ENCODE data around the gene TMEM40. TPM values are rescaled to one million over a fixed set of nuclear protein-coding genes. Genes with fewer than 3 reads are reported as not detected.

Gene TMEM40
- total and polyA plus RNA-seq, 9 of the 15 experiments (the other 6 are each of a cell fraction or from before 2014, with no cell fraction given) = 0.11 to 0.31 (median 0.14) TPM; not detected in 6

DNA sequence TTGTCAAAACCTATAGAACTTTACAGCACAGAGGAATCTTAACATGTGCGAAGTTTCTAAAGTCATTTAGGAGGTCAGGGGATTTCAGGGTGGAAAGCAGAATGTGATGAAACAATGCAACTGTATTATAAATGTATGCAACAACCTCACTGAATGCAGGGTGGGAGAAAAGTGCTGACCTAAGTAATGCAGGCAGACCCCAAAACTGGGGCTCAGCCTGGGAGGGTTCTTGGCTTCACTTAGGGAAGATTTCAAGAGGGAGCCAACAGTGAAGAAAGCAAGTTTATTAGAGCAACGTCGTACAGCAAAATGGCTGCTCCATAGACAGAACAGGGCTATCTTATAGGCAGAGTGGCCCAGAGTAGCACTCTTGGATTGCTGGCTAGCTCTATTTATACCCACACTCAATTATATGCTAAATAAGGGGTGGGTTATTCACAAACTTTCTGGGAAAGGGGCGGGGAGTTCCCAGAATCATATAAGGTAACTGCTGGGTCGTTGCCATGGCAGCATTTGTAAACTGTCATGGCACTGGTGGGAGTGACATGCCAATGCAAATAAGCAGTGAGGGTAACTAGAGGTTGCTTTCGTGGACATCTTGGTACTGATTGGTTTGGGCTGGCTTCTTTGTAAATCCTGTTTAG, 23.2 kb upstream of the TMEM40 start (continued):
- TF ChIP-seq ZNF644 (tag; IDR thresholded peaks at IDR 0.05; ENCODE audit: low read depth) = no peak
- TF ChIP-seq ZNF174 (CRISPR knock-in tag; IDR thresholded peaks at IDR 0.05) = no peak
- TF ChIP-seq, protein P1, sequence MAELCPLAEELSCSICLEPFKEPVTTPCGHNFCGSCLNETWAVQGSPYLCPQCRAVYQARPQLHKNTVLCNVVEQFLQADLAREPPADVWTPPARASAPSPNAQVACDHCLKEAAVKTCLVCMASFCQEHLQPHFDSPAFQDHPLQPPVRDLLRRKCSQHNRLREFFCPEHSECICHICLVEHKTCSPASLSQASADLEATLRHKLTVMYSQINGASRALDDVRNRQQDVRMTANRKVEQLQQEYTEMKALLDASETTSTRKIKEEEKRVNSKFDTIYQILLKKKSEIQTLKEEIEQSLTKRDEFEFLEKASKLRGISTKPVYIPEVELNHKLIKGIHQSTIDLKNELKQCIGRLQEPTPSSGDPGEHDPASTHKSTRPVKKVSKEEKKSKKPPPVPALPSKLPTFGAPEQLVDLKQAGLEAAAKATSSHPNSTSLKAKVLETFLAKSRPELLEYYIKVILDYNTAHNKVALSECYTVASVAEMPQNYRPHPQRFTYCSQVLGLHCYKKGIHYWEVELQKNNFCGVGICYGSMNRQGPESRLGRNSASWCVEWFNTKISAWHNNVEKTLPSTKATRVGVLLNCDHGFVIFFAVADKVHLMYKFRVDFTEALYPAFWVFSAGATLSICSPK (IDR thresholded peaks at IDR 0.05; ENCODE audit: borderline replicate concordance) = no peak
- TF ChIP-seq, protein P2, sequence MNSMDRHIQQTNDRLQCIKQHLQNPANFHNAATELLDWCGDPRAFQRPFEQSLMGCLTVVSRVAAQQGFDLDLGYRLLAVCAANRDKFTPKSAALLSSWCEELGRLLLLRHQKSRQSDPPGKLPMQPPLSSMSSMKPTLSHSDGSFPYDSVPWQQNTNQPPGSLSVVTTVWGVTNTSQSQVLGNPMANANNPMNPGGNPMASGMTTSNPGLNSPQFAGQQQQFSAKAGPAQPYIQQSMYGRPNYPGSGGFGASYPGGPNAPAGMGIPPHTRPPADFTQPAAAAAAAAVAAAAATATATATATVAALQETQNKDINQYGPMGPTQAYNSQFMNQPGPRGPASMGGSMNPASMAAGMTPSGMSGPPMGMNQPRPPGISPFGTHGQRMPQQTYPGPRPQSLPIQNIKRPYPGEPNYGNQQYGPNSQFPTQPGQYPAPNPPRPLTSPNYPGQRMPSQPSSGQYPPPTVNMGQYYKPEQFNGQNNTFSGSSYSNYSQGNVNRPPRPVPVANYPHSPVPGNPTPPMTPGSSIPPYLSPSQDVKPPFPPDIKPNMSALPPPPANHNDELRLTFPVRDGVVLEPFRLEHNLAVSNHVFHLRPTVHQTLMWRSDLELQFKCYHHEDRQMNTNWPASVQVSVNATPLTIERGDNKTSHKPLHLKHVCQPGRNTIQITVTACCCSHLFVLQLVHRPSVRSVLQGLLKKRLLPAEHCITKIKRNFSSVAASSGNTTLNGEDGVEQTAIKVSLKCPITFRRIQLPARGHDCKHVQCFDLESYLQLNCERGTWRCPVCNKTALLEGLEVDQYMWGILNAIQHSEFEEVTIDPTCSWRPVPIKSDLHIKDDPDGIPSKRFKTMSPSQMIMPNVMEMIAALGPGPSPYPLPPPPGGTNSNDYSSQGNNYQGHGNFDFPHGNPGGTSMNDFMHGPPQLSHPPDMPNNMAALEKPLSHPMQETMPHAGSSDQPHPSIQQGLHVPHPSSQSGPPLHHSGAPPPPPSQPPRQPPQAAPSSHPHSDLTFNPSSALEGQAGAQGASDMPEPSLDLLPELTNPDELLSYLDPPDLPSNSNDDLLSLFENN (IDR thresholded peaks at IDR 0.05; ENCODE audit: low read depth in 2 of 2, low read length in 2 of 2) = no peak
- TF ChIP-seq TARDBP (IDR thresholded peaks at IDR 0.05) = no peak
- TF ChIP-seq ZFP30 (CRISPR knock-in tag; IDR thresholded peaks at IDR 0.05; ENCODE audit: borderline replicate concordance) = no peak
- TF ChIP-seq CCNT2 (IDR thresholded peaks at IDR 0.05; ENCODE audit: borderline replicate concordance, extremely low read depth, insufficient read length, low read depth, low read length) = no peak
- TF ChIP-seq ATF2 (CRISPR knock-in tag; IDR thresholded peaks at IDR 0.05) = no peak
- TF ChIP-seq NBN (IDR thresholded peaks at IDR 0.05; ENCODE audit: low read depth) = no peak
- TF ChIP-seq HMGN3 (IDR thresholded peaks at IDR 0.05; ENCODE audit: borderline replicate concordance, extremely low read depth, insufficient read length, low read depth, low read length) = no peak
- TF ChIP-seq TAF1 (IDR thresholded peaks at IDR 0.05; ENCODE audit: control insufficient read depth, extremely low read depth, insufficient read depth, low read length, severe bottlenecking) = no peak
- no peak for TF ChIP-seq ETS2 (tag; IDR thresholded peaks at IDR 0.05; ENCODE audit: borderline replicate concordance, poor library complexity, severe bottlenecking)
- TF ChIP-seq, protein P3, sequence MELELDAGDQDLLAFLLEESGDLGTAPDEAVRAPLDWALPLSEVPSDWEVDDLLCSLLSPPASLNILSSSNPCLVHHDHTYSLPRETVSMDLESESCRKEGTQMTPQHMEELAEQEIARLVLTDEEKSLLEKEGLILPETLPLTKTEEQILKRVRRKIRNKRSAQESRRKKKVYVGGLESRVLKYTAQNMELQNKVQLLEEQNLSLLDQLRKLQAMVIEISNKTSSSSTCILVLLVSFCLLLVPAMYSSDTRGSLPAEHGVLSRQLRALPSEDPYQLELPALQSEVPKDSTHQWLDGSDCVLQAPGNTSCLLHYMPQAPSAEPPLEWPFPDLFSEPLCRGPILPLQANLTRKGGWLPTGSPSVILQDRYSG (tag; conservative IDR thresholded peaks at IDR 0.05; ENCODE audit: low read depth) = 0 out of 2 replicates have a peak, but pooled peaks have one; percentile 27
- TF ChIP-seq CXXC5 (CRISPR knock-in tag; IDR thresholded peaks at IDR 0.05) = no peak
- TF ChIP-seq GATAD2B (IDR thresholded peaks at IDR 0.05; ENCODE audit: borderline replicate concordance) = no peak
- no peak for TF ChIP-seq NCOR1 (IDR thresholded peaks at IDR 0.05)
- no peak for TF ChIP-seq ZKSCAN1 (IDR thresholded peaks at IDR 0.05; ENCODE audit: low read depth, low read length)
